GM21576 (cell line): ENCODE measurements around the gene NRTN.

ENCODE experiments used
- ATAC-seq: cut with Tn5 transposase; IDR thresholded peaks from one replicate; pipeline ENCODE4 v1.9.1; 2021; ENCODE audit warnings: mild to moderate bottlenecking, moderate library complexity; ENCODE audit not compliant: unreplicated experiment

The NRTN gene

GRCh38 chr19:5789886-5790558, 14.8 kb upstream of the NRTN start:
- ATAC-seq, result no peak

DNA sequence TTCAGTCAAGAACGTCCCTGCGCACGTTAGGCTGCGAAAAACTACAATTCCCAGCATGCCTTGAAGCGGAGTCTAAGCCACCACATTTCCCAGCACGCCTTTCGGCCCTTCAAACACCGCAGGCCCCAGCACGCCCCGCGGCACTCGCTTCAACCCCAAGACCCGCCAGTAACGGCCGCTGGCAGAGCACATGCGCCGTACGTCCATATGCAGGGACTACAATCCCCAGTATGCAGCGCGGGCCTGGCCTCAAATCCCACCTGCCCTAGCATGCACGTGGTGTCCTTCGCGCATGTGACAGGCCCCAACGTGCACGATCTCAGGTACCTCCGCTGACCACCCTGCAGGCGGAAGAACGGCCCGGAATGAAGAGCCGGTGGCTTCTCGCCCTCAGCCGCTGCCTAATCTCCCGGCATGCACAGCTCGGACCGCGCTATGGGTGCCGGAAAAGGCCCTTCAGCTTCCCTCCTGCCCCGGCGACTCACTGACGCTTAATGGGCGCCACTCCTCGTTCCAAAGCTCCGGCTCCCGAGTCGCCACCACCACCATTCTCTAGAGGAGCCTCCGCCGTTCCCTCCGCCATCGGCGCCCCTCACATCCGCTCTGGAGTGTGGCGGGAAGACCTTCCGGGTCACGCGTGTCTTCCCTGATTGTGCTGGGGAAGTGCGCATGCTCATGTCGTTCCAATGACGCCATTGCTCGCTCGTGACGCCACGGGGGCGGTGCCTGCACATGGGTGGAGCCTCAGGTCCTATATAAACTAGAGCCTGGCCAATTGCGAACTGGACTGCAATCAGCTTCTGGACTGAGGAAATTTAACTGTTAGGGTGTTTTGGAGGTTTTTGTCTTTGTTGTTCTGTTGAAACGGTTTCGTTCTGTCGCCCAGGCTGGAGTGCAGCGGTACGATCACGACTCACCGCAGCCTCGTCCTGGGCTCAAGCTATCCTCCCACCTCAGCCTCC, 14.0 kb upstream of the NRTN start, which contains the start of gene DUS3L:
DUS3L (minus strand) TSS at position 605 of the 962 bp plus-strand sequence; CDS start at position 583, 22 bp downstream.
- peak; percentile 88 for ATAC-seq

GRCh38 chr19:5792224-5792623, 12.6 kb upstream of the NRTN start:
- ATAC-seq, result no peak

- no peak for ATAC-seq
Observed at GRCh38 chr19:5793188-5793587, 11.7 kb upstream of the NRTN start.

DNA sequence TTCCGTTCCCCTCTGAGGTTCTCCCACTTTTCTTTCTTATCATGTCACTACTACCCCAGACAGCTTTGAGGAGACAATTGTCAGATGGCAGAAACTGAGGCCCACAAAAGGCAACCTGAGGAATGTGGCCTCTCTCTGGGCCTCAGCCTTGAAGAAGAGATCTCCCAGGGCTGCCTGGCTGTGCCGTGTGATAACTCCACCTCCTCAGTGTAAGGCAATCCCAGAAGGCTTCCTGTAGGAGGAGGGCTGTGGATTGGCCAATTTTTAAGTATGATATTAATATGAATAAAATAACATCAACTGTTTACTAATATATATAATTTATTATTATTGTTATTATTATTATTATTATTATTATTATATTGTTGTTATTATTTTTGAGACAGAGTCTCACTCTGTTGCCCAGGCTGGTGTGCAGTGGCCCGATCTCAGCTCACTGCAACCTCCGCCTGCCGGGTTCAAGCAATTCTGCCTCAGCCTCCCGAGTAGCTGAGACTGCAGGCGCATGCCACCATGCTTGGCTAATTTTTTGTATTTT, 9.4 kb upstream of the NRTN start:
- ATAC-seq, result no peak

DNA sequence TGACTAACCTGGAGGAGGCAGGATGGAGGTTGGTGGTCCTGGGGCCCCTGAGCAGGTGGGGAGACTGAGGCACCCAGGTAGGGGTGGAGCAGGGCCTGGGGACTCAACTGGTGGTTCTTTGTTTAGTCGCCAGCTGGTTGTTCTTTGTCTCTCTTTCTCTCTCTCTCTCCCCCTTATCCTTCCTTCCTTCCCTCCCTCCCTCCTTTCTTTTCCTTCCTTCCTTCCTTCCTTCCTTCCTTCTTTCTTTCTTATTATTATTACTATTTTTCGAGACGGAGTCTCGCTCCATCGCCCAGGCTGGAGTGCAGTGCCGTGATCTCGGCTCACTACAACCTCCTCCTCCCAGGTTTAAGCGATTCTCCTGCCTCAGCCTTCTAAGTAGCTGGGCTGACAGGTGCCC, 6.6 kb upstream of the NRTN start:
- ATAC-seq, result no peak

DNA sequence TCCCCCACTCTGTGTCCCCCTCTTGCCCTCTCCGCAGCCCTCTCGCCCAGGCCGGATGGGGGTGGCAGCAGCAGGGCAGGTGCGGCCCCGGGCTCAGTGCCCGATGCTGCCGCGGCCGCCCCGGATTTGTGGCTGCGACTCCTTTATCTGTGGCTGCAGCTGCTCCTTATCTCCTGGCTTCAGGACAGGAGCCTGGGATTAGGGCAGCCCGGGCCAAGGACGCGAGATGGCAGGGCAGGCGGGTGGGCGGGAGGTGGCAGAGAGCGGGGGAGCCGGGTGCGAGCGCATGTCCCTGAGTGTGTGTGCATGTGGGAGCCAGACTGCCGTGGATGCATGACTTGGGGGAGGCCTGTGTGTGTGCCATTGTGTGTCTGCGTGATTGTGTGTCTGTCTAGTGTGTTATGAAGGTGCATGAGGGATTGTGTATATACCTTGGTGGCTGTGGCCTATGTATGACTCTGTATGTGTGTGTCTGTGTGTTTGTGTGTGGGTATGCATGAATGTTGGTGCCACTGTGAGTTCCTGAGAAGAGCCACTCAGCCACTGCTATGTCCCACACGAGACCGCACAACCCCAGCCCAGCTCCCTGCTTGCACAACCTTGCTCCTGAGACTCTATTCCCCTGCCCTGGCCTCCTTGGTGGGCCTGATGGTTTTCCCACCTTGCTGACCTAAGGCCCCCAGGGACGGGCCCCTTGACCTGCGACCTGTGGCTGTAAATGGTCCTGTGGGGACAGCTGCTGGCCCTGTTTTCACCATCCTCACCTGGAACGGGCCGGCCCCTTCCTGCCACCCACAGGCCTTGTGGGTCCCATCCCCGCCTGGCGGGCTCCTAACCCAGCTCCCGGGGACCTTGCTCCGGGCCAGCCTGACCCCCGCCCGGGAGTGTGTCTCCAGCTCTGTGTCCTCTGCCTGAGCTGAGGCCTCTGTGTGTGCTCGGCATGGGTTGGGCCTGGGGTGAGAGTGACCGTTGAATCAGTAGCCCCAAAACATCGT, 5.3 kb upstream of the NRTN start:
- no peak for ATAC-seq

GRCh38 chr19:5800361-5801270, 4.3 kb upstream of the NRTN start:
- no peak for ATAC-seq

DNA sequence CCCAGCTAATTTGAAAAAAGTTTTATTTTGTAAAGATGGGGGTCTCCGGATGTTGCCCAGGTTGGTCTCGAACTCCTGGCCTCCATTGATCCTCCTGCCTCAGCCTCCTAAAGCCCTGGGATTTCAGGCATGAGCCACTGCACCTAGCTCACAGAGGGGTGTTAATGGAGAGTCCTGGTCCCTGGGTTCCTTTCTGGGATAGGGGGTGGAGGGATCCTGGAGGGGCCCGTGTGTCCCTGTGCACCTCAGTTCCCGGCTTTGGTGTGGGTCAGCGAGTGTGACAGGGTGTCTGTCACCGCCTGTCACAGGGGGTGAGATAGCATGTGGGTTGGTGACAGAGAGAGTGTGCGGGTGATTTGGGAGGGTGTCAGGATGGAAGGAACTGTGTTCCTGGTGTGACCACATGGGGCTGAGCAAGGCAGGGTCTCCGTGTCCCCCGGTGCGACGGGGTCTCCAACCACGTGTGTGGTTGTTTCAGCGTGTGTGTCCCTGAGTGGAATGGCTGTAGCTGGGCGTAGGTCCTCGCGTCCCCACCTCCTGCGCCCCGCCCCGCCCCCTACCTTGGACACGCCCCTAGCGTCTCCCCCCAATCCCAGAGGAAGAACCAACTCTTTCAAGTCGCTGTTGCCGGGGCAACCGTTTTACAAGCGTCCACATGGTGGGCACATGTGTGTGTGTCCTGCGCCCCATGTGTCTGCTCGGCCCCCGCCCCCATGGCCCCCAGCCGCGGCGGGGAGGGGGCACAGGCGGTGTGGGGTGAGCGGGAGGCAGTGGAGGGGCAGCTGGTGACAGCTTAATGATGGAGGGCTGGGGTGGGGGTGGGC, 2.9 kb upstream of the NRTN start:
- ATAC-seq, result no peak

DNA sequence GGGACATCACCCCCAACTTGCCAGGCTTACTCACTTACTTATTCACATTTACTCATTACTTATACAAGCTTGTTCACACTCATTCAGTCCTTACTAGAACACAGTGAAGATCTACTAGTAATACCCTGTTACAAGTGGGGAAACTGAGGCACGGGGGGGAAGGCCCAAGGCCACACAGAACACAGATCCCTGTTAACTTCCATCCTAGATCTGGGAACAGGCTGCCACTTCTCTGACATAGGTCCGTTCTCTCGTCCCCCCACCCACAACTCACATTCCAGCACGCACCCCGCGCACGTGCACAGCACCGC, 1.5 kb upstream of the NRTN start:
- ATAC-seq, result no peak

DNA sequence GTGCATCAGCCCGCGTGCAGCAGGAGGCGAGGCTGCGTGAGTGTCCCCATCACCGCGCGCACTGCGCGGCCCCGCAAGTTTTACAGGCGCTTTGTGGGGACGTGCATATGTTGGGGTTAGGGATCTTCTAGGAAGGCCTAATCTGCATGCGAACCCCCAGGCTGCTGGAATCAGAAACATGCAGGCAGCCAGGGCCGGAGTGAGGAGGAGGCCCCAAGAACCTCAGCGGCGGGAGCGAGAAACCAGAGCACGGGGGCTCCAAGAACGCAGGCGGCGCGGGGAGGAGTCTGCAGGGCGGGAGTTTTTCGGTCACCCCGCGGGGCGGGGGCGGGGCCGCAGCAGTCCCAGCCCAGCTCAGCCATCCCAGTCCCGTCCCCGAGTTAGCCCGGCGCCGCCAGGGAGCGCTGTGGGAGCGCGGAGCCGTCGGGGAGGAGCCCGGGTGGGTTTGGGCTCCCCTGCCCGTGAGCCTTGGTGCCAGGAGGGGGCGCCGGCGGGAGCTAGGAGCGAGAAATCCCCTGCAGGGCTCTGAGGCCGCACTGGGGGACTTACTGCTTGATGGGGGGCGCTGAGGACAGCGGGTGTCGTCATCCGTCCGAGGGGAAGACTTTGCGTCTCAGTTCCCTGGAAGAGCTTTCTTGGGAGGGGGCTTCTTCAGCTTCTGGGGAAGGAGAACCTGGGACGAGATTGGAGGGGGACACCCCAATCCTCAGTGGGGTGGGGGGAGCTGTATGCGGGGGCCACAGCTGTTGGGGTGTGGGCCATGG, 933 bp upstream of the NRTN start:
- peak; percentile 49 for ATAC-seq

GRCh38 chr19:5805462-5806132, 730 bp downstream of the NRTN start:
- no peak for ATAC-seq

- ATAC-seq, result no peak
Observed at GRCh38 chr19:5806133-5806489, 1.2 kb downstream of the NRTN start.

DNA sequence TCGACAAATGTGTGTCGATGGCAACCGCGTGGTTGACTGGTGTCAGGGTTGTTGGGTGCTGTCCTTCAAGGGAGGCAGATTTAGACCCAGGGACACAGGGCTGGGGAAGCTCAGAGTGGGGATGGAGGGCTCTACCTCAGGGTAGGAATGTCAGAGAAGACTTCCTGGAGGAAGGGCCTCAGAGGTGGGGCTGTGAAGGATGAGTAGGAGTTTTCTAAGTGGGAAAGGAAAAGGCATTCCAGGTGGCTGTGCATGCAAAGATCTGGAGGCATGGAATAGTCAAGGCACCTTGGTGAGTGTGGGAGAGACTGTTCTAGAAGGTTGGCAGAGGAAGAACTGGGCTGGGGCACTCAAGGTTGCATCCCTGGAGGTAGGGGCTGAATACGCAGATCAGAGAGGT, 2.0 kb downstream of the NRTN start:
- ATAC-seq, result no peak

DNA sequence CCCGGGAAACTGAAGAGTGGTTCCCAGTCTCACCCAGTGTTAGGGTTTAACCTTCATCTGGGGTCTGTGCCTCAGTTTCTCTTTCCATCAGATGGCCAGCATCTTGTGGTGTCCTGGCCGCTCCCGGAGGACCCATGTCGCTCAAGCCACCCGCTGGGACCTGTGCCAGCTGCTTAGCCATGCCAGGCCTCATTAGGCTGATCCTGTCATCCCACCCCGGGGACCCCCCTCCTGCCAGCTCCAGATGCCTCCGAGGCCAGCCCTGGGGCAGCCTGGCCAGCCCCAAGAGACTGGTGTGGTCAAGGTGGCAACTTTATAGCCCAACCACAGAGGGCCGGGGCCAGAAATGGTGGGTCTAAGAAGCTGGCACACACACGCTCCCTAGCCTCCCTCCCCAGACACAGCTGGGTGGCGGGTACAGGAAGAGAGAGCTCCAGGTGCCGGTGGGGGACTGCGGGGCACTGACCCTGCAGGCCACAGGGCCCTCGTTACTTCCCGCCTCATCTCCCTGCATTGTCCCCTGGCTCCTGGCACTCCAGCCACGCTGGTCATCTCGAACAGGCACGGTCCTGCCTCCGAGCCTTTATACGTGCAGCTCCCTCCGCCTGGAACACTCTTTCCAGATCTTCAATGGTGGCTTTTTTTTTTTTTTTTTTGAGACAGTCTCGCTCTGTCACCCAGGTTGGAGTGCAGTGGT, 3.4 kb downstream of the NRTN start:
- ATAC-seq, result no peak

DNA sequence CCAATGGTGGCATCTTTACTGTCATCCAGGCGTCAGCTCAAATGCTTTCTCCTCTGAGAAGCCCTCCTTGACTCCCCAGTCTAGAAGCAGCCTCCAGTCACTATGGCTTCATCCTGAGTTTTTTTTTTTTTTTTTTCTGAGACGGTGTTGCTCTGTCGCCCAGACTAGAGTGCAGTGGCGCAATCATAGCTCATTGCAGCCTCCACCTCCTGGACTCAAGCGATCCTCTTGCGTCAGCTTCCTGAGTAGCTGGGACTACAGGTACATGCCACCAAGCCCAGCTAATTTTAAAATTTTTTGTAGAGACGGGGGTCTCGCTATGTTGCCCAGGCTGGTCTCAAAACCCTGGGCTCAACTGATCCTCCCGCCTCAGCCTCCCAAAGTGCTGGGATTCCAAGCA, 4.2 kb downstream of the NRTN start:
- ATAC-seq, result no peak

DNA sequence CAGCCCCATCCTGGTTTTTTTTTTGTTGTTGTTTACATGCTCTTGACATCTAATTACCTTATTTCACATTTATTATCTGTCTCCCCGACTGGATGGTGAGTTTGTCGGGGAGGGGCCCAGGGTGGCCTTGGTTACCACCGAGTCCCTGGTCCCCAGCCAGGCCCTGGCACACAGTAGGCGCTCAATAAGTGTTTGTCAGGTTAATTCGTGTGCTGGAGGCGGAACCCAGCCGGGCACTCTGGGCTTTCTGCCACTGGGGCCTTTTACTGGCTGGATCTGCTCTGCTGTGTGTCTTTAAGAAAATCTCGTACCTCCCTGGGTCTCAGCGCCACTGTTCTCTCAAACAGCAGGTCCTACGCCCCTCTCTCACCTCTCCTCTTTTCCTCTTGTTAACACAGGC, 4.6 kb downstream of the NRTN start:
- ATAC-seq, result no peak
